Measurements from ENCODE around the gene SLC39A6.

The SLC39A6 gene

GRCh38 chr18:36108196-36108595 is 20.9 kb downstream of the SLC39A6 start:
- in situ Hi-C loops (cut with MboI; ENCODE audit: low sequenced_read_pairs, unreplicated experiment): no loop called here
- TF ChIP-seq CTCF (IDR thresholded peaks at IDR 0.05; ENCODE audit: borderline replicate concordance, control extremely low read depth, extremely low read depth, insufficient read depth, missing control alignments): no peak
- no peak for DNase-seq (ENCODE audit: low spot score)

GRCh38 chr18:36107477-36107876 is 21.7 kb downstream of the SLC39A6 start:
- no peak for TF ChIP-seq CTCF (IDR thresholded peaks at IDR 0.05; ENCODE audit: borderline replicate concordance, control extremely low read depth, extremely low read depth, insufficient read depth, missing control alignments)
- no peak for DNase-seq (ENCODE audit: low spot score)
- in situ Hi-C loops (cut with MboI; ENCODE audit: low sequenced_read_pairs, unreplicated experiment): no loop called here

- DNase-seq (ENCODE audit: low spot score): no peak
- in situ Hi-C loops (cut with MboI; ENCODE audit: low sequenced_read_pairs, unreplicated experiment): no loop called here
Measured at GRCh38 chr18:36104749-36105148, 24.4 kb downstream of the SLC39A6 start.

GRCh38 chr18:36101943-36102342 is 27.2 kb downstream of the SLC39A6 start:
- TF ChIP-seq CTCF (IDR thresholded peaks at IDR 0.05; ENCODE audit: borderline replicate concordance, control extremely low read depth, extremely low read depth, insufficient read depth, missing control alignments): no peak
- no peak for DNase-seq (ENCODE audit: low spot score)
- in situ Hi-C loops (cut with MboI; ENCODE audit: low sequenced_read_pairs, unreplicated experiment): no loop called here

More at GRCh38 chr18:36104749-36105148, 24.4 kb downstream of the SLC39A6 start:
- no peak for TF ChIP-seq CTCF (IDR thresholded peaks at IDR 0.05; ENCODE audit: borderline replicate concordance, control extremely low read depth, extremely low read depth, insufficient read depth, missing control alignments)

GRCh38 chr18:36099311-36099710 is 29.8 kb downstream of the SLC39A6 start:
- no peak for DNase-seq (ENCODE audit: low spot score)
- no peak for TF ChIP-seq CTCF (IDR thresholded peaks at IDR 0.05; ENCODE audit: borderline replicate concordance, control extremely low read depth, extremely low read depth, insufficient read depth, missing control alignments)
- in situ Hi-C loops (cut with MboI; ENCODE audit: low sequenced_read_pairs, unreplicated experiment): loop anchor here (25.0 kb wide), 1 partner anchor 713 kb away; no protein-coding TSS in a partner anchor

- in situ Hi-C loops (cut with MboI; ENCODE audit: low sequenced_read_pairs, unreplicated experiment): loop anchor here (25.0 kb wide), 1 partner anchor 715 kb away; no protein-coding TSS in a partner anchor
- TF ChIP-seq CTCF (IDR thresholded peaks at IDR 0.05; ENCODE audit: borderline replicate concordance, control extremely low read depth, extremely low read depth, insufficient read depth, missing control alignments): no peak
- DNase-seq (ENCODE audit: low spot score): no peak
Measured at GRCh38 chr18:36096955-36097354, 32.2 kb downstream of the SLC39A6 start.
